Sciatic nerve (tissue), 2 donors: ENCODE results near the gene NRCAM. TPM values are rescaled to one million over a fixed set of nuclear protein-coding genes. Genes with fewer than 3 reads are reported as not detected.
"Not testable (repeated sequence)": the region's sequence is repeated elsewhere in the genome, so short reads cannot be mapped to it uniquely, and the experiment has no call there.

ENCODE experiments used
- ATAC-seq: fragments of 200-7000 bp; cut with Tn5 transposase; one replicate; pipeline ENCODE4 v1.9.1; 2020; ENCODE audit warnings: mild to moderate bottlenecking, moderate library complexity
- DNase-seq: peaks from one replicate; pipeline ENCODE4 v3.0.0-alpha.2; 2020; ENCODE audit warnings: low spot score
- intact Hi-C: fragments of 100-400 bp; cut with DNase I; formaldehyde crosslinking; loops from one replicate; pipeline ENCODE4 v1.14.2; 2022
- total RNA-seq: library from RNA; stranded (reverse); fragmentation: NEBNext Ultra II Directional; extraction: Animal tissue kit (Norgen Biotek cat#: 25700); gene quantifications from one replicate; pipeline ENCODE4 v1.2.1, GENCODE V29; 2021
- donor health status: DM: no; HTN: no; CAD: no.
- donor health status: DM: no; HTN: no; CAD: no.

The NRCAM gene
- total RNA-seq, 1 donor from 2014 or later: 17.4 TPM

GRCh38 chr7:108370616-108371015 is 85.6 kb downstream of the NRCAM start:
- ATAC-seq: no peak
- intact Hi-C loops: no loop called here
- no peak for DNase-seq

GRCh38 chr7:108368466-108368865 is 87.8 kb downstream of the NRCAM start:
- intact Hi-C loops: no loop called here
- ATAC-seq: no peak
- DNase-seq: no peak

GRCh38 chr7:108367946-108368345 is 88.3 kb downstream of the NRCAM start:
- intact Hi-C loops: no loop called here
- ATAC-seq (no peak), DNase-seq (no peak)

- intact Hi-C loops: no loop called here
- DNase-seq: no peak
- no peak for ATAC-seq
Measured at GRCh38 chr7:108367314-108367713, 88.9 kb downstream of the NRCAM start.

- intact Hi-C loops: no loop called here
- no peak for DNase-seq
- ATAC-seq: no peak
Measured at GRCh38 chr7:108363659-108364058, 92.6 kb downstream of the NRCAM start.

GRCh38 chr7:108360058-108360800 is 96.0 kb downstream of the NRCAM start:
- intact Hi-C loops: no loop called here
- ATAC-seq (no peak), DNase-seq (no peak)

- DNase-seq (no peak), ATAC-seq (no peak)
- intact Hi-C loops: no loop called here
Measured at GRCh38 chr7:108358553-108358952, 97.7 kb downstream of the NRCAM start.

GRCh38 chr7:108351729-108352131 is 104.5 kb downstream of the NRCAM start:
- no peak for ATAC-seq
- intact Hi-C loops: no loop called here
- no peak for DNase-seq

GRCh38 chr7:108348913-108349312 is 107.3 kb downstream of the NRCAM start:
- no peak for DNase-seq
- intact Hi-C loops: no loop called here
- no peak for ATAC-seq

GRCh38 chr7:108347616-108348015 is 108.6 kb downstream of the NRCAM start:
- ATAC-seq (no peak), DNase-seq (no peak)
- intact Hi-C loops: no loop called here

- ATAC-seq: no peak
Measured at GRCh38 chr7:108345710-108346336, 110.4 kb downstream of the NRCAM start.

GRCh38 chr7:108340856-108341411 is 115.3 kb downstream of the NRCAM start:
- intact Hi-C loops: no loop called here
- DNase-seq (no peak), ATAC-seq (no peak)

More at GRCh38 chr7:108345710-108346336, 110.4 kb downstream of the NRCAM start:
- DNase-seq: no peak
- intact Hi-C loops: no loop called here

GRCh38 chr7:108340406-108340805 is 115.8 kb downstream of the NRCAM start:
- ATAC-seq, intact Hi-C loops, DNase-seq: not testable (repeated sequence)

- ATAC-seq (no peak), DNase-seq (peak; percentile 67)
- intact Hi-C loops: no loop called here
Measured at GRCh38 chr7:108335269-108335918, 120.8 kb downstream of the NRCAM start.

- DNase-seq: no peak
- intact Hi-C loops: no loop called here
- no peak for ATAC-seq
Measured at GRCh38 chr7:108332937-108333336, 123.3 kb downstream of the NRCAM start.

- DNase-seq: no peak
- intact Hi-C loops: no loop called here
- no peak for ATAC-seq
Measured at GRCh38 chr7:108331971-108332370, 124.3 kb downstream of the NRCAM start.

- no peak for DNase-seq
- no peak for ATAC-seq
- intact Hi-C loops: no loop called here
Measured at GRCh38 chr7:108330227-108330626, 126.0 kb downstream of the NRCAM start.

GRCh38 chr7:108329514-108329913 is 126.7 kb downstream of the NRCAM start:
- ATAC-seq: no peak
- intact Hi-C loops: no loop called here
- DNase-seq: no peak

- no peak for ATAC-seq
- intact Hi-C loops: no loop called here
- DNase-seq: no peak
Measured at GRCh38 chr7:108328174-108328651, 128.0 kb downstream of the NRCAM start.

GRCh38 chr7:108327353-108327752 is 128.9 kb downstream of the NRCAM start:
- no peak for DNase-seq
- intact Hi-C loops: no loop called here
- ATAC-seq: no peak
